GM21515 (cell line): ENCODE data around the gene TBC1D20.

Experiments used
- ATAC-seq: cut with Tn5 transposase; IDR thresholded peaks from one replicate; pipeline ENCODE4 v1.9.1; 2021; ENCODE audit not compliant: unreplicated experiment

TBC1D20 gene

DNA sequence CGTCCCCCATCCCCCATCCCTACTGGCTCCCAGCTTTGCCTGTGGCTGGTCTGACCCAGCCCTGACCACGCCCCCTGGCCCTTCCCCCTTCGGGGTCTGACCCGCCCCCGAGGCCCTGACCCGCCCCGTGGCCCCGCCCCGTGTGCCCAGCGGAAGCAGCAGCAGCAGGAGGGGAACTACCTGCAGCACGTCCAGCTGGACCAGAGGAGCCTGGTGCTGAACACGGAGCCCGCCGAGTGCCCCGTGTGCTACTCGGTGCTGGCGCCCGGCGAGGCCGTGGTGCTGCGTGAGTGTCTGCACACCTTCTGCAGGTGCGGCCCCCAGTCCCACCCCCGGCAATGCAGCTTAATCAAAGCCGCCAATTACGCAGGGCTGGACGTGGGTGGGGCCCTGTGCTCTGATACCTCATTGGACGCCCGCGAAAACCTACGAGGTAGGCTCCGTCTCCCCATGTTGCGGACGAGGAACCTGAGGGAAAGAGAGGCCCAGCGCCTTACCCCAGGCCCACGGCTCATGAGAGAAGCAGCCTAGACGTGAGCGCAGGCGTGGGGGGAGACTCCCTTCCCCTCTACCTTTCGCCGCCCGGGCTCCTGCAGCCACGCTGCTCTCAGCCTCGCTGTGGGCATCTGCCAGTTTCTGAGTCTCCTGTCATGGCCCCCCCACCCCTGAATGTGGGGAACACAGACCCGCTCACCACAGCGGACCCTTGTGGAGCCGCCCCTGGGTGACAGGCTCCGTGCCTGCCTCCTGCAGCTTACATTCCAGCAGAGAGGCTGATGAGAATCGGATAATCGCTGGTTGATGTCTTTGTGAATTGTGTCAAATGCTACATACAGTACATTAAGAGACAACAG lies 41.4 kb downstream of the TBC1D20 start:
- no peak for ATAC-seq

DNA sequence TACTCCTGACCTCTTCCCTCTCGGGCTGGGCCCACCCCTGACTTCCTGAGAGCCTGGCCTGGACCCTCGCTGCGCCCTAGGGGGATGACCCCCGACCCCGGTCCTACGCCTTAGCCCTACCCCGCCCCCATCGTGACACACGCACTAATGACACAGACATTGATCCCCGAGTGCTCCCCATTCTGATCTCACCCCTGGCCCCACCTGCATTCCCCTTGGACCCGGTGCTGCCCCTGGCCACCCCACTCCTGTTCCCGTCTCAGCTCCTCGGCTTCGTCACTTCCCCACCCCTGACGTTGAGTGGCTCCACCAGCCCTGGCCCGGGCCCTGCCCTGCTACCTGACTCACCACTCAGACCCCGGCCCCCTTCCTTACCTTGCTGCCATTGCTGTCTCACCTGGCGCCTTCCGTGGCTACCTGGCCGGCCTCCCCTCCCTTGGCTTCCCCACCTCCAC lies 42.1 kb downstream of the TBC1D20 start:
- no peak for ATAC-seq

DNA sequence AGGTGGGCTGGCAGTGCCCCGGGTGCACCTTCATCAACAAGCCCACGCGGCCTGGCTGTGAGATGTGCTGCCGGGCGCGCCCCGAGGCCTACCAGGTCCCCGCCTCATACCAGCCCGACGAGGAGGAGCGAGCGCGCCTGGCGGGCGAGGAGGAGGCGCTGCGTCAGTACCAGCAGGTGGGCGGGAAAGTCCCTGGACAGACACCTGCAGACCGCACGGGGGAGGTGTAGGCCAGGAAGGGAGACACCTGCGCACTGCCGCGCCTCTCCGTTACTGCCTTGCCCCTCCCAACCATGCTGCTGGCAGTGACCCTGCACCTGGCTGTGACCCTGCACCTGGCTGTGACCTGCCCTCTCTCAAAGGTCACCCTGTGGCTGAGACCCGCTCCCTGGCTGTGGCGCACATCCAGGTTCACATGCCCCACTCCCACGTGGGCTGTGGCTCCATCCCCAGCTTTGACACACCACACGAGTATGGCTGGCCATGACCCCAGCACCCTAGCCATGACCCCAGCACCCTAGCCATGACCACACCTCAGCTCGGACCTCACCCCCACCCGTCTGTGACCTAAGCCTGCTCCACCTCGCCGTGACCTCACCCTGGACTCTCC lies 42.7 kb downstream of the TBC1D20 start:
- no peak for ATAC-seq

DNA sequence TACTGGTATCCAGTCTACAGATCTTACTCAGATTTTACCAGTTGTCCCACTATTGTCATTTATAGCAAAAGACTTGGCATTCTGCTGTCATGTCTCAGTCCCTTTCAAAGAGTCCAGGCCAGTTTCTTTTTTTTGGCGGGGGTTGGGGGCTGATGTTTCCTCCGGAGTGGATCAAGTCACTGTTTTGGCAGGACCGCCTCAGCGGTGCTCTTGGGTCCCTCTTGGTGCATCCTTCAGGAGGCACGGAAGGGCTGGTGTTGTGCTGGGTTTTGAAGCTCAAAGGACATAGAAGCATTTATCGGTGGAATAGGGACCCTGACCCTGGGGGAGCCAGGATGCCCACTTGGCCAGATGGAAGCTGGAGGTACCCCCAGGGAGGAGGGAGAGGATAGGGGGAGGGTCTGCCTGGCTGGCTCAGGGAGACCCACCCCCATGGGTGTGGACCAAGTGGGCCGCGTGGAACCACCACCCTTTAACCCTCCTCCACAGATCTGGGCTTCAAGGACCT lies 43.4 kb downstream of the TBC1D20 start:
- ATAC-seq: no peak

DNA sequence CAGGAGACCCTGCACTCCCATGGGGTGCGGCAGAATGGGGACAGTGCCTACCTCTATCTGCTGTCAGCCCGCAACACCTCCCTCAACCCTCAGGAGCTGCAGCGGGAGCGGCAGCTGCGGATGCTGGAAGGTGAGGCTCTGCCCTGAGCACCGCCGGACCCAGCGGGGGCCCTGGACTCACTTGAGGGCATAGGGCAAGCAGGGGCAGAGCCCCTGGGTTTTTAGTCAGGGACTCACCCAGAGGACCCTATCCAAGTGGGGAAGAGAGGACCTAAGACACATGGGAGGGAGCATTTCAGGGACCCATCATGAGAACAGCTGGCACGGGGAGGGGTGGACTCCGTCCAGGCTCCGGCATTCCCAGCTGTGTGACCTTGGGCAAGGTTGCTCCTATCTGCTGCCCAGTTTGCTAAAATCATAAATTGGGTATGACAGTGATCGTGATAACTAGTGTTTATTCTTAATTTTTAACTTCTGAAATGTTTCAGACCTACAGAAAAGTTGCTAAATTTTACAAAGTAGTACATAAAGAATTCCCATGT lies 44.5 kb downstream of the TBC1D20 start:
- no peak for ATAC-seq

DNA sequence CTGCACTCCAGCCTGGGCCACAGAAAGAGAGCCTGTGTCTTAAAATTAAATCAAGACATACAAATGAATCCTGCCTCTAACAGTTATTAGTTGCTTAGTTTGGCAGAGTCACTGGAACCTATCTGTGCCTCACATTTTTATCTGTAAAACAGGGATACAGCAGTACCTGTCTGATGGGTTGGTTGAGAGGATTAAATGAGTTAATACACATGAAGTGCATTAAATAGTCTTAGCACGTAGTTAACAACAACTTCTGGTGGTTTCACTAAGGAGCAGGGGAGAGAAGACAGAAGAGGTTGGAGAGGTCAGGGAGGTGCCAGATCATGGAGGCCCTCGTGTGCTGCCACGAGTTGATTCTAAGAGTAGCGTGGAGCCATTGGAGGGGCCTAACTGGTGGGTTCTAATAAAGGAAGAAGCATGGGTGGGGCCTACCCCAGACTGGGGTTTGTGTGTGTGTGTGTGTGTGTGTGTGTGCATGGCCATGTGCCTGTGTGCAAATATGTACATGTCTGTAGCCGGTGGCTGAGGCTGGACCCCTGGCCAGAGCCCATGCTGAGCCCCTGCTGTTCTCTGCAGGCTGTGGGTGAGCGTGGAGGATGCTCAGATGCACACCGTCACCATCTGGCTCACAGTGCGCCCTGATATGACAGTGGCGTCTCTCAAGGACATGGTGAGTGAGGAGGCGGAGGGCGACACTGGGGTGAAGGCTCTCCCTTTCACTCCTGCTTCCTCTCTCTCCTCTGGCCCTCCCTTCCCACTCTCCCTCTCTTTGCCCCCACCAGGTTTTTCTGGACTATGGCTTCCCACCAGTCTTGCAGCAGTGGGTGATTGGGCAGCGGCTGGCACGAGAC lies 45.2 kb downstream of the TBC1D20 start:
- no peak for ATAC-seq

DNA sequence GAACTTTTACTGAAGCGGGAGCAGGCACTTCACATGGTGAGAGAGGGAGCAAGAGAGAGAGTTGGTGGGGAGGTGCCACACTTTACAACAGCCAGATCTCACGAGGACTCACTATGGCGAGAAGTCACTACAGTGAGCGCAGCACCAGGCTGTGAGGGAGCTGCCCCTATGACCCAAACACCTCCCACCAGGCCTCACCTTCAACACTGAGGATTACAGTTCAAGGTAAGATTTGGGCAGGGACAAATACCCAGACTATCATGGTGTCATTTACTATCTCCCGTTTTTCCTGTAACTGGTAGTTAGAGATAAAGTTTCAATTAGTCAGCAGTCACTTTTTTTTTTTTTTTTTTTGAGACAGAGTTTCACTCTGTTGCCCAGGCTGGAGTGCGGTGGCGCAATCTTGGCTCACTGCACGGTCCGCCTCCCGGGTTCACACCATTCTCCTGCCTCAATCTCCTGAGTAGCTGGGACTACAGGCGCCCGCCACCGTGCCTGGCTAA lies 46.5 kb downstream of the TBC1D20 start:
- no peak for ATAC-seq

DNA sequence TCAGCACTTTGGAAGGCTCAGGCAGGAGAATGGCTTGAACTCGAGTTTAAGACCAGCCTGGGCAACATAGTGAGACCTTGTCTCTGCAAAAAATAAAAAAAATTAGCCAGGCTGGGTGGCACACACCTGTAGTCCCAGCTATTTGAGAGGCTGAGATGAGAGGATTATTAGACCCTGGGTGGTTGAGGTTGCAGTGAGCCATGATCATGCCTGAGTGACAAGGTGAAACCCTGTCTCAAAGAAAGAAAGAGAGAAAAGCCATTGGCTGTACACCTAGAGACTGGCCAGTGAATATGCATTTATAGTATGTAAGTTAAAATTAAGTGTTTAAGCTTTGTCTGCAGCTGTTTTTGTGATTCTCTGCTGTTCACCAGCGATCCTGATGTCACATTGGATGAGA lies 48.2 kb downstream of the TBC1D20 start:
- no peak for ATAC-seq

DNA sequence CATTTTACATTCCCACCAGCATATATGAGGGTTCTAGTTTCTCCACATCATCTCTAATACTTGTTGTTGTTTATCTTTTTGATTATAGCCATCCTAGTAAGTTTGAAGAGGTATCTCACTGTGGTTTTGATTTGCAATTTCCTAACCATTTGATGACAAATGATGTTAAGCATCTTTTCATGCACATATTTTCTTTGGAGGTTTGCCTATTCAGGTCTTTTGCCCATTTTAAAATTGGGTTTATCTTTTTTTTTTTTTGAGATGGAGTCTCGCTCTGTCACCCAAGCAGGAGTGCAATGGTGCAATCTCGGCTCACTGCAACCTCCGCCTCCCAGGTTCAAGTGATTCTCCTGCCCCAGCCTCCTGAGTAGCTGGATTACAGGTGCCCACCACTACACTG lies 50.3 kb downstream of the TBC1D20 start:
- ATAC-seq: no peak

DNA sequence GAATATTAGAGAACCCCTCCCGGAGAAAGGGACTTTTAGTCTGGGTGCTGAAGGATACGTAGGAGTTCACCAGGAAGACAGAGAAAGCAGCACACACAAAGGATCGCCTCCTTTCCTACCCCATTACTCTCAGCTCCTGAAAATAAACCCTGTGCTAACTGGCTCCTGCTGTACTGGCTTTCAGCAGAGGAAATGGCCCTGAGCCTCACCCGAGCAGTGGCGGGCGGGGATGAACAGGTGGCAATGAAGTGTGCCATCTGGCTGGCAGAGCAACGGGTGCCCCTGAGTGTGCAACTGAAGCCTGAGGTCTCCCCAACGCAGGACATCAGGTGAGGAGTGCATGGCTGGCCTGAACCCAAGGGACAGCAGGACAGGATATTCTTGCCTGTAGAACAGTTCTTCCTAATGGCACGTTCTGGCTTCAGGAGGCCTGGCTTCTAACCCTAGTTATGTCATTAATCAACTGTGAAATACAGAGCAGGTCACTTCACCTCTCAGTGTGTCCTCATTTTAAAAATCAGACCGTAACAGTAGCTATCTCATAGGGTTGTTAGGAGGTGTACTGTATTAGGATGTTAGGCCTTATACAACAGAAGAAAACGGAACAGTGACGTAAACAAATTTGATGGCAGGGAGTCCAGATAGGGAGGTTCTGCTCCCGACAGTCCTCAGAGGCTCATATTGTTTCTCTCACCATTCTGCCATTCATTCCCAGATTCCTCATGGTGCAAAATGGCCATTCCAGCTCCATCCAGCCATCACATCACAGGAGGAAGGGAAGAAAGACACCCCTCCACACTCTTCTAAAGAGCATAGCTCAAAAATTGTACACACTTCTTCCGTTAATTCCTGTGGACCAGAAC lies 52.4 kb downstream of the TBC1D20 start:
- ATAC-seq: no peak

DNA sequence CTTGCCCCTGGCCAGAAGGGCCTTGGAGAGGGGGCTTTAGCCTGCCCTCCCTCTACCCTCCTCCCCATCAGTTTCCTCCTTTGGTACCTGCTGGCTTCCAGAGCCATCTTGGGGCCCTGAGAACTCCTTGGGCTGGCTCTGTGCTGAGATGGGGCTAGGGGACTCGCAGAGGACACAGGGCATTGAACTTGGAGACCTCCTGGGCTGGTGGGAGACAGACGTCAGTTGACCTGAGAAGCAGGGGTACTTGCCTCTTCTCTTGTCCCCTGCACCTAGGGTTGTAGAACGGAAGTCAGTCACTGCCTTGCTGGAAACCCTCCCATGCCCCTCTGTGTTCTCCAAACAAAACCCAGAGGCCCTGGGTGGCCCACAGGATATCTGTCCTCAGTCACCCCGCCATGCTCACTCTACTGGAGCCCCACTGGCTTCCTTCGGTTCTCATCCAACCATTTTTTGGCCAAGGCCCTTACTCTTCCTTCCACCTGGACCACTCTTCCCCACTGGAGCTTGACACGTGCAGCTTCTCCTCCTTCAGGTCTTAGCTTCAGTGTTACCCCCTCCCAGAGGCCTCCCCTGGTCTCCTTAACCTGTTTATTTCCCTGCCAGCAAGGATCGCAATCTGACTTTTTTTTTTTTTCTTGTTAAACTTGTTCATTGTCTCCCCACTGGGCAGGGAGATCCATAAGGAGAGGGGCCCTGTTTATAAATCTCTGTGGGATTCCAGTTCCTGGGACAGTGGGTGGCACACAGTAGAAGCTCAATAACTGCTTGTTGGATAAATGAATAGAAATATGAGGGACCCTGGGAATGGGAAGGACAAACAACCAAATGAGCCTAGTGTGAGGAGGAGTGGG lies 53.3 kb downstream of the TBC1D20 start:
- ATAC-seq: peak; percentile 15

DNA sequence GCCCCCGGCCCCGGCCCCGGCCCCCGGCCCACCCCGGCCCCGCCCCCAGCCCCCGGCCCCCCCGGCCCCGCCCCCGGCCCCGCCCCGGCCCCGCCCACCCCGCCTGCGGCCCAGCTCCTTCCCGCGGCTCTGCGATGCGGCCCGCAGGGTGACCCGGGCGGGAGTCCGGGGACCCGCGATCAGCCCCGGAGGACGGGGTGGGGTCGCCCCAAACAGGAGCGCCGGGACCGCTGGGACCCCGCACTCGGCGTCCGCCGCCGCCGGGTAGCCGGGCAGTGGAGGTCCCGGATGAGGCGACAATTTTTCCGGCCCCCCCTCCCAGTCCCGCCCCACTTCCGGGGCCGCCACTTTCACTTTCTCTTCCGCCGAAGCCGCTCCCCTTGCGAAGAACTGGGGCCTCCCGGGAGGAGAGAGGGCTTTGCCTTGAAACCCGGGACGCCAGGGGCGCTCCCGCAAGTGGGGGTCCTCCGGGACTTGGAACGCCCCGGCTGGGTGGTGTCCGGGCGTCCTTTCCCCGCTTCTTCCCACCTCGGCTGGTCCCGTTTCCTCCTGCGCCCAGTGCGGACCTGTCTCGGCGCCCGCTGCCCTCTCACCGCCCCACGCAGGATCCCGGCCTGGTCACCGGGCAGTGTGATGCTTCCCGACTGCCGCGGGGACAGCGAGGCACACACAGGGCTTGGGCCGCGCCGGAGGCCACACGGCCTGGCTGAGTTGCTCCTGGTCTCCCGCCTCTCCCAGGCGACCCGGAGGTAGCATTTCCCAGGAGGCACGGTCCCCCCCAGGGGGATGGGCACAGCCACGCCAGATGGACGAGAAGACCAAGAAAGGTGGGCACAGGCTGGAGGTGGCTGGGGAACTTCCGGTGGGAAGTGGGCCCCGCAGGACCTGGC lies 54.1 kb downstream of the TBC1D20 start, which contains the start of gene RBCK1:
Gene RBCK1, plus strand, starts transcription at position 347 of the 890 bp plus-strand sequence. Its CDS starts 459 bp downstream, at position 806.
- ATAC-seq: peak; percentile 65

DNA sequence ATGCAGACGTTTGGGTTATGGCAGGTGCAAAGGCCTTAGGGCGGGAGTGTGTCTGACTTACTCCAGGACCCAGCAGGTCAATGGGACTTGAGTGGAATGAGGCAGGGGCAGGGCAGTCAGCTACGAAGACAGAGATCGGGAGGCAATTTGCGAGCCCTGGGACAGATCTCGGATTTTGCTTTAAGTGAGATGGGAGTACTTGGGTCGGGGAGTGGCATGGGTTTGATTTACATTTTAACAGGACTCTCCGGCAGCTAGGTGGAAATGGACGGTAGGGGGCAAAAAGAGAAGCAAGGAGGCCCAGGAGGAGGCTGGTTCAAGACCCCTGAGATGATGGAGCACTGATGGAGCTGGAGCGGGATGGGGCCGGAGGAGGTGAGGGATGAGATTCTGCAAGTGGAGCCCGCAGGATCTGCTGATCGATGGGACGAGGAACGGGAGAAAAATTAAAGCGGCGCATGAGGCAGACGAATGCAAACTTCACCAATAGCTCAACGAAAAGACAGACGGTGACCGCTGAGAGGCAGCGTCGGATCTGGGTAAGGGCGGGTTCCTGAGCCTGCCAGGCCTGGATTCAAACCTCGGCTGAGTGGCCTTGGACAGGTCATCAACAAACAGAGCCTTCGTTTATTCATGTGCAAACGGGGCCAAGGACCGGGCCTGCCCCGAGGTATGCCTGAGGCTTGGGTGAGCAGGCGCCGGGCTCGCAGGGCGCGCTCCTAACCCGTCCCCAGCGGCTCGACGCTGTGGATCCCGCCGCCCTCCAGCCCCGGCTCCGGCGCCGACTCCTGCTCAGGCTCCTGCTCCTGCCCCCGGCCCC lies 55.0 kb downstream of the TBC1D20 start:
- peak; percentile 60 for ATAC-seq

DNA sequence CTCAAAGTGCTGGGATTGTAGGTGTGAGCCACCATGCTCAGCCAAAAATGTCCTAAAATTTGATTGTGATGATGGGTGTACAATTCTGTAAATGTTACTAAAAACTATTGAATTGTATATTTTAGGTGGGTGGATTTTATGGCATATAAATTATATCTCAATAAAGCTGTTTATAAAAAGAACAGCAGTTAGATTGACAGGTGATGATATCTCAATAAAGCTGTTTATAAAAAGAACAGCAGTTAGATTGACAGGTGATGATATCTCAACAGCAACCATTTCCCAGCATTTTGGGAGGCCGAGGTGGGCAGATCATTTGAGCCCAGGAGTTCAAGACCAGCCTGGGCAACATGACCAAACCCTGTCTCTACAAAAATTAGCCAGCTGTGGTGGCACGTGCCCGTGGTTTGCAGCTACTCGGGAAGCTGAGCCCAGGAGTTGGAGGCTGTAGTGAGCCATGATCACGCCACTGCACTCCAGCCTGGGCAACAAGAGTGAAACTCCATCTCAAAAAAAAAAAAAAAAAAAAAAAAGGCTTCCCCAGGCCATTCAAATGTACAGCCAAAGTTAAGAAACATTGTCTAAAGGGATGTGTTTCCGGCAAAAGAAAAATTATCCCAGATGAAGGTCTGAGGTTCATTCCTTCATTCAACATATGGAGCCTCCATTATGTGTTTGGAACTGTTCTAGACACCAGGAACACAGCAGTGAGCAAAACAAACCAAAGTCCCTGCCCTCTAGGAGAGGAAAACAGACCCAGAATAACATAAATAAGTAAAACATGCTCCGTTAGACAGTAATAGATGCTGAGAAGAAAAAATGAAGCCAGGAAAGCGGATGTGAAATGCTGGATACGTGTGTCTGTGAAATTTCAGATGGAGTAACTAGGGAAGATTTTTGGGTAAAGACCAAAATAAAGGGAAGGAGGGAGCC lies 55.9 kb downstream of the TBC1D20 start:
- ATAC-seq: no peak

DNA sequence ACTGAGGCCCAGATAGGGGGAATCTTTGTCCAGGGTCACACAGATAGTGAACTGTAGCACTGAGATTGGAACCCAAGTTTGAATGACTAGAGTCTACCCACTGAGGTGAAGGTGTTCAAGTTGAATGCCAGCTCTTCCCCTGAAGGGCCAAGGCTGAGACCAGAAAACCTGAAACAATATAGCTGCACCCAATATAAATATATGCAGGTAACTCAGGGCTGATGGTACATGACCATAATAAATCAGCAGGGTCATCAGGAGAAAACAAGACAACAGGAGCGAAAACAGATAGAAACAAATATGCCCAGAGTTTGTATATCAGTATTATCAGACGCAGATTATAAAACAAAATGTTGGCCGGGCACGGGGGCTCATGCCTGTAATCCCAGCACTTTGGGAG lies 58.2 kb downstream of the TBC1D20 start:
- ATAC-seq: no peak

DNA sequence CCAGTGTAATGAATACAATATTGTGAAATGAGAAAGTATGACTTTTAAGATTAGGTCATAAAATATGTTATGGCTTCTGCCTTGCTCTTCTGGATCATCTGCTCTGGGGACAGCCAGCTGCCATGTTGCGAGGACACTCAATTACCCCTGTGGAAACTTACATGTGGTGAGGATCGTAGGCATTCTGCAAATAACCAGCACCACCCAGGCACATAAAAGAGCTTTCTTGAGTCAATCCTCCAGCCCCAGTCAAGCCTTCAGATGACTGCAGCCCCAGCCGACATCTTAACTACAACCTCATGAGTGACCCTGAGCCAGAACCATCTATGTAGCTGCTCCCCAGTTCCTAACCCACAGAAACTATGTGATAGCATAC lies 58.8 kb downstream of the TBC1D20 start:
- no peak for ATAC-seq
